HG02970 (cell line): ENCODE data around the gene LCA5.
"Not testable (repeated sequence)": the region's sequence is repeated elsewhere in the genome, so short reads cannot be mapped to it uniquely, and the experiment has no call there.

ENCODE experiments used
- ATAC-seq: cut with Tn5 transposase; IDR thresholded peaks from one replicate; pipeline ENCODE4 v1.9.1; 2021; ENCODE audit warnings: mild to moderate bottlenecking, moderate library complexity, moderate number of reproducible peaks; ENCODE audit not compliant: unreplicated experiment, low FRiP score

LCA5 gene

GRCh38 chr6:79538106-79538971, 1.1 kb upstream of the LCA5 start:
- no peak for ATAC-seq

DNA sequence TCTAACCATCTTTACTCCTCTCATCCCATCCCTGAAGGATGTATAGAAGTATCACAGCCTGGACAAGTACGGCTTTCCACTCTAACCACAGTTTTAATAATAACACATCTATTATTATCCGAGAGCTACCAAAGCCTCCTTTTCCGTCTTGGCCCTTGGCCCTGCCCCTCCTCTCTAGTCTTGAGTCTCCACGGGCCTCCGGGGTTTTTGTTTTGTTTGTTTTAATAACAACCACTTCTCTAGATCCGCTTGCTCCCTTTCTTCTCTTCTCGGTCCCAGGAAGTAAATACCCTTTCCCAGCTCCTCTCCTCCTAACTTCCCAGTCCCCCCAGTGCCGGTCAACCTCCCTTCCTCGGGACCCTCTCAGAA, 661 bp downstream of the LCA5 start:
- ATAC-seq = no peak

GRCh38 chr6:79529567-79529966, 7.7 kb downstream of the LCA5 start:
- ATAC-seq = not testable (repeated sequence)

GRCh38 chr6:79526897-79527296, 10.3 kb downstream of the LCA5 start:
- ATAC-seq = no peak

GRCh38 chr6:79525272-79526100, 11.7 kb downstream of the LCA5 start:
- no peak for ATAC-seq

GRCh38 chr6:79524065-79524464, 13.2 kb downstream of the LCA5 start:
- no peak for ATAC-seq

- no peak for ATAC-seq
These were observed 14.6 kb downstream of the LCA5 start for GRCh38 chr6:79522609-79523008.

- ATAC-seq = no peak
These were observed 16.7 kb downstream of the LCA5 start for GRCh38 chr6:79520534-79520933.

- ATAC-seq = no peak
These were observed 18.4 kb downstream of the LCA5 start for GRCh38 chr6:79518842-79519241.

- ATAC-seq = no peak
These were observed 21.8 kb downstream of the LCA5 start for GRCh38 chr6:79515436-79515835.

DNA sequence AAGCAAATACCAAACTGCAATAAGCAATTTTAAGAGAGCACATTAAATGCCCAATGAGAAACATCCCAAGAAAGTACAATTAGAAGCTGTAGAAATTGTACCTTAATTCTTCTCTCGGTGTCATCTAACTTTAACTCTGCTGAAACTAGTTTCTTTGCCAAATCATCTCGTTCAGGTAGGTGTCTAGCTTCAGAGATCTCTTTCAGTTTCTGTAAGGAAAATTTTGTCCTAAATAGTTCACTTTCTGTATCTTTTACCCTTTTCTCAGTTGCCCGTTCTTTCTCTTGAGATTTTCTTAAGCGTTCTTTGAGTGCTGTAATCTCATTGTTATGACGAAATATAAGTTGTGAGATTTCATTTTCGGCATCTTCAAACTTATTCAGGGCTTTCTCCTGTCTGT, 24.1 kb downstream of the LCA5 start:
- ATAC-seq = no peak

GRCh38 chr6:79512014-79512413, 25.2 kb downstream of the LCA5 start:
- no peak for ATAC-seq

DNA sequence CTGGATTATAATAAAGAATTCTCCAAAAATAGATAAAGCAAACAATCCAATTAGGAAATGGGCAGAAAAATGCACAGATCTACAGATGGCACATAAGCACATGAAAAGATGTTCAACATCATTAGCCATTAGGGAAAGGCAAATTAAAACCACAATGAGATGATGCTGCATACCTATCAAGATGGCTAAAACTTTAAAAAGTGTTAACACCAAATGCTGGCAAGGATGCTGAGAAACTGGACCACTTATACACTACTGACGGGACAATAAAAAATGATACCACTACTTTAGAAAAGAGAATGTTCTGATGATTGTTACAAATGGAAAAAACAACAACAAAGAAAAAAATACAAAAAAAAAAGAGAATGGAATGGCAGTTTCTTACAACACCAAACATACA, 26.5 kb downstream of the LCA5 start:
- ATAC-seq = no peak

GRCh38 chr6:79506251-79506650, 31.0 kb downstream of the LCA5 start:
- ATAC-seq = no peak

DNA sequence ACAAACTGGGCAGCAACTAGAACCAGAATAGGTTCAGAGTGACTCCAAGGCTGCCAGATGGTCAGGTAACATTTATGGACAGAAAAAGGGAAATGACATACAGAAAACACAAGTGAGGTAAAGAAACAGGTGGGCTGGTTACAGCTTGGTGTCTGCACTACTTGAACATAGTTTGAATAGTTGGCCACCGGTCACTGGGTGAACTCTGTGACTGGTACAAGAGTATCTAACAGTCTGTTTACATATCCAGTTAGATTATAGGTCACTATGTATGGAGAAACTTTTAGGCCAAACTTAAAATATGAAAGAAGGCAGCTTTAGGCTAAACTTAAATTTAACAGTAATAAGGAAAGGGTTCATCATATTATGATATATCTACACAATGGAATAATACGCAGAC, 32.9 kb downstream of the LCA5 start:
- no peak for ATAC-seq

DNA sequence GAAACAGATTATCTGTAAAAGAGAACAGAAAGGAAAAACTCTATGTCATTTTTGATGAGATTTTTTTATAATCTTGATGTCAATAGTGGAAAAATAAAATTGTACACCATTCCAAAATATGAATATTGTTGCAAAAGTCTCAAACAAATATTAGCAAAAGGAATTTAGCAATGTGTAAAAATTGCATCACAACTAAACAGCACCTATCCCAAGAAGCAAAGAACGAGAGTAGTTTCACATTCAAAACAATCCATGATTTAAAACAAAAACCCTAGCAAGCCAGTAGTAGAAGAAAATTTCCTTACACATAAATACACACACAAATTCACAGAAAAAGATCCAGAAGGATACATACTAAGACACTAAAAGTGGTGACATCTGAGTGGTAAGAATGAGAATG, 38.4 kb downstream of the LCA5 start:
- ATAC-seq = no peak

DNA sequence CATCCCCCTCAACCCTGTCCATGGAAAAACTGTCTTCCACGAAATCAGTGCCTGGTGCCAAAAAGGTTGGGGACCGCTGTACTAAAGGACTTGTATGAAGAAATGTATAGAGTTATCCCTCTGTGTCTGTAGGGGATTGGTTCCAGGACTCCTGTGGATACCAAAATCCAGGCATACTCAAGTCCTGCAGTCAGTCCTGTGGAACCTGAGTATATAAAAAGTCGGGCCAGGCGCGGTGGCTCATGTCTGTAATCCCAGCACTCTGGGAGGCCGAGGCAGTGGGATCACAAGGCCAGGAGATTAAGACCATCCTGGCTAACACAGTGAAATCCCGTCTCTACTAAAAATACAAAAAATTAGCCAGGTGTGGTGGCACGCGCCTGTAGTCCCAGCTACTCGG, 42.0 kb downstream of the LCA5 start:
- no peak for ATAC-seq

DNA sequence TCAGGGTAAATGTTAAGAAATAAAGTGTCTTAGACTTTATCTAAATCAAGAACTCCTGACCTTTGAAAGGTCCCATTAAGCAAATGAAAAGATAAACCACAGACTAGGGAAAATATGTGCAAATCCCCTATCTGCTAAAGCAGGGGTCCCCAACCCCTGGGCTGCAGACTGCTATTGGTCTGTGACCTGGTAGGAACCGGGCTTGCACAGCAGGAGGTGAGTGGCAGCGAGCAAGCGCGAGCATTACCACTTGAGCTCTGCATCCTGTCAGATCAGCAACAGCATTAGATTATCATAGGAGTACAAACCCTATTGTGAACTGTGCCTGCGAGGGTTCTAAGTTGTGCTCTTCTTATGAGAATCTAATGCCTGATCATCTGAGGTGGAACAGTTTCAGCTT, 42.4 kb downstream of the LCA5 start:
- no peak for ATAC-seq

GRCh38 chr6:79470728-79471127, 66.5 kb downstream of the LCA5 start:
- ATAC-seq = no peak

GRCh38 chr6:79469376-79470246, 67.6 kb downstream of the LCA5 start:
- ATAC-seq = no peak

GRCh38 chr6:79468587-79468986, 68.6 kb downstream of the LCA5 start:
- ATAC-seq = no peak
